HEK293T (cell line): ENCODE data around the gene CAPRIN1.

Experiments
- ARNT ChIP-seq: fragments of 450-650 bp; IDR thresholded peaks from 2 replicates; pipeline ENCODE4 v1.6.1; 2017; ENCODE audit warnings: mild to moderate bottlenecking
- L3MBTL2 ChIP-seq: fragments of 450-650 bp; conservative IDR thresholded peaks from 2 replicates; pipeline ENCODE4 v1.6.1; 2016; ENCODE audit warnings: mild to moderate bottlenecking
- LEF1 ChIP-seq: fragments of 450-650 bp; IDR thresholded peaks from 2 replicates; pipeline ENCODE4 v1.6.1; 2017; ENCODE audit warnings: mild to moderate bottlenecking, borderline replicate concordance
- SP1 ChIP-seq: fragments of 450-650 bp; IDR thresholded peaks from 2 replicates; pipeline ENCODE4 v1.6.1; 2017
- SUZ12 ChIP-seq: fragments of 450-650 bp; IDR thresholded peaks from 2 replicates; pipeline ENCODE4 v1.6.1; 2016; ENCODE audit warnings: mild to moderate bottlenecking

GRCh38 chr11:34114471-34114870, 62.9 kb downstream of the CAPRIN1 start:
- TF ChIP-seq LEF1 (no peak), ARNT (no peak), SP1 (no peak), L3MBTL2 (no peak), SUZ12 (no peak)
